ACHN (cell line): ENCODE results near the gene MAPK8IP3.

Experiments
- DNase-seq: peaks from one replicate; pipeline ENCODE4 v3.0.0-alpha.2; 2015
- in situ Hi-C: cut with HindIII; loops from 2 replicates; pipeline ENCODE4 v1.10.0; 2017; ENCODE audit warnings: low sequenced_read_pairs, low pct_ligation_motif_present, low pct_unique_long_range_greater_than_20kb

Gene MAPK8IP3

GRCh38 chr16:1746693-1747195 lies 40.7 kb downstream of the MAPK8IP3 start:
- in situ Hi-C loops = no loop called here
- no peak for DNase-seq

- in situ Hi-C loops = no loop called here
- no peak for DNase-seq
Measured at GRCh38 chr16:1747934-1748333, 41.9 kb downstream of the MAPK8IP3 start.

- in situ Hi-C loops = no loop called here
- no peak for DNase-seq
Measured at GRCh38 chr16:1749152-1750117, 43.4 kb downstream of the MAPK8IP3 start.

GRCh38 chr16:1751946-1752345 lies 46.0 kb downstream of the MAPK8IP3 start:
- in situ Hi-C loops = no loop called here
- DNase-seq = no peak

- DNase-seq = no peak
- in situ Hi-C loops = no loop called here
Measured at GRCh38 chr16:1752853-1753252, 46.9 kb downstream of the MAPK8IP3 start.

- in situ Hi-C loops = no loop called here
- no peak for DNase-seq
Measured at GRCh38 chr16:1754204-1754603, 48.2 kb downstream of the MAPK8IP3 start.

GRCh38 chr16:1757714-1758461 lies 51.9 kb downstream of the MAPK8IP3 start:
- no peak for DNase-seq
- in situ Hi-C loops = no loop called here

GRCh38 chr16:1758923-1759322 lies 52.9 kb downstream of the MAPK8IP3 start:
- DNase-seq = no peak
- in situ Hi-C loops = no loop called here

- in situ Hi-C loops = no loop called here
- DNase-seq = no peak
Measured at GRCh38 chr16:1759511-1759910, 53.5 kb downstream of the MAPK8IP3 start.

GRCh38 chr16:1760911-1761310 lies 54.9 kb downstream of the MAPK8IP3 start:
- in situ Hi-C loops = no loop called here
- DNase-seq = no peak

- in situ Hi-C loops = no loop called here
Measured at GRCh38 chr16:1761751-1762150, 55.8 kb downstream of the MAPK8IP3 start.

GRCh38 chr16:1762196-1762878 lies 56.3 kb downstream of the MAPK8IP3 start:
- no peak for DNase-seq
- in situ Hi-C loops = no loop called here

More at GRCh38 chr16:1761751-1762150, 55.8 kb downstream of the MAPK8IP3 start:
- no peak for DNase-seq

- DNase-seq = no peak
- in situ Hi-C loops = no loop called here
Measured at GRCh38 chr16:1762879-1763520, 57.0 kb downstream of the MAPK8IP3 start.

- DNase-seq = no peak
- in situ Hi-C loops = no loop called here
Measured at GRCh38 chr16:1763521-1764511, 57.8 kb downstream of the MAPK8IP3 start.

GRCh38 chr16:1764971-1765370 lies 59.0 kb downstream of the MAPK8IP3 start:
- in situ Hi-C loops = no loop called here
- no peak for DNase-seq

- DNase-seq = no peak
- in situ Hi-C loops = no loop called here
Measured at GRCh38 chr16:1765826-1766225, 59.8 kb downstream of the MAPK8IP3 start.

- DNase-seq = no peak
- in situ Hi-C loops = no loop called here
Measured at GRCh38 chr16:1766231-1766630, 60.2 kb downstream of the MAPK8IP3 start.
